Mucosa of rectum (tissue), 2 donors: ENCODE measurements around the gene TOMM34.

ENCODE experiments used
- H3K27ac ChIP-seq, 2 donors: one replicate each; pipeline ENCODE4 v1.7.0; 2013; ENCODE audit warnings: inconsistent platforms in 2 of 2, low read depth in 2 of 2, low read length in 2 of 2
- H3K27me3 ChIP-seq, 2 donors: one replicate each; pipeline ENCODE4 v1.7.0; 2013; ENCODE audit warnings: low read length in 2 of 2; ENCODE audit not compliant: control insufficient read depth in 2 of 2, insufficient read depth in 2 of 2
- H3K36me3 ChIP-seq, 2 donors: one replicate each; pipeline ENCODE4 v1.7.0; 2013; ENCODE audit warnings: low read length in 2 of 2; ENCODE audit not compliant: control insufficient read depth in 2 of 2, insufficient read depth in 2 of 2
- H3K4me1 ChIP-seq, 2 donors: one replicate each; pipeline ENCODE4 v1.7.0; 2013; ENCODE audit warnings: low read length in 2 of 2, mild to moderate bottlenecking in 1 of 2; ENCODE audit not compliant: control insufficient read depth in 2 of 2, insufficient read depth in 2 of 2
- H3K4me3 ChIP-seq, 2 donors: one replicate each; pipeline ENCODE4 v1.7.0; 2013; ENCODE audit warnings: low read length in 2 of 2
- H3K9ac ChIP-seq, 2 donors: one replicate each; pipeline ENCODE4 v1.7.0; 2013; ENCODE audit warnings: low read length in 2 of 2, low read depth in 1 of 2, mild to moderate bottlenecking in 1 of 2
- H3K9me3 ChIP-seq, 2 donors: one replicate each; pipeline ENCODE4 v1.7.0; 2013; ENCODE audit warnings: low read length in 2 of 2; ENCODE audit not compliant: control insufficient read depth in 2 of 2
- donor health status: healthy.
- donor health status: Normal muscosa, but diverticular disease.

The TOMM34 gene

GRCh38 chr20:44900231-44900854 is 59.9 kb downstream of the TOMM34 start:
- Histone ChIP-seq H3K27ac (no peak overlapping the region), H3K9ac (no peak overlapping the region), H3K4me3 (no peak overlapping the region), H3K36me3 (peaks cover 43 to 49% of the 10 kb centered on the region in 2 donors), H3K9me3 (no peaks in the 10 kb centered on the region), H3K4me1 (peaks cover 5% of the 10 kb centered on the region in 2 donors), H3K27me3 (no peaks in the 10 kb centered on the region)

- Histone ChIP-seq H3K9me3 (no peaks in the 10 kb centered on the region), H3K36me3 (peaks cover 11 to 22% of the 10 kb centered on the region in 2 donors), H3K4me1 (peaks cover 8 to 11% of the 10 kb centered on the region in 2 donors), H3K27me3 (no peaks in the 10 kb centered on the region), H3K9ac (no peak overlapping the region), H3K27ac (peak overlapping the region in 1 of 2 donors; percentile 19), H3K4me3 (no peak overlapping the region)
Observed at GRCh38 chr20:44897133-44897532, 63.1 kb downstream of the TOMM34 start.

- no peak overlapping the region for H3K4me3 ChIP-seq
- peaks cover 6 to 17% of the 10 kb centered on the region in 2 donors for H3K36me3 ChIP-seq
- no peaks in the 10 kb centered on the region for H3K9me3 ChIP-seq
- H3K9ac ChIP-seq, result no peak overlapping the region
- H3K27me3 ChIP-seq, result no peaks in the 10 kb centered on the region
- H3K4me1 ChIP-seq, result peaks cover 12 to 13% of the 10 kb centered on the region in 2 donors
- peak overlapping the region in 1 of 2 donors; percentile 19 for H3K27ac ChIP-seq
Observed at GRCh38 chr20:44896583-44896982, 63.6 kb downstream of the TOMM34 start.

GRCh38 chr20:44894959-44895358 is 65.2 kb downstream of the TOMM34 start:
- Histone ChIP-seq H3K4me3 (no peak overlapping the region), H3K27me3 (no peaks in the 10 kb centered on the region), H3K4me1 (peaks cover 17 to 20% of the 10 kb centered on the region in 2 donors), H3K9ac (no peak overlapping the region), H3K27ac (no peak overlapping the region), H3K36me3 (peaks cover 0 to 5% of the 10 kb centered on the region in 2 donors), H3K9me3 (no peaks in the 10 kb centered on the region)
